K562 (cell line): ENCODE results near the gene QSOX2. TPM values are rescaled to one million over a fixed set of nuclear protein-coding genes. Genes with fewer than 3 reads are reported as not detected.

ENCODE experiments used
- ADNP ChIP-seq: fragments of 200-800 bp; sonication (Bioruptor generic); IDR thresholded peaks from 2 replicates; pipeline ENCODE4 v1.6.1; 2016; ENCODE audit warnings: missing genetic modification characterization, missing compliant biosample characterization
- CBFA2T2 ChIP-seq: fragments of 450-650 bp; conservative IDR thresholded peaks from 2 replicates; pipeline ENCODE4 v1.6.1; 2017; ENCODE audit warnings: mild to moderate bottlenecking
- DIDO1 ChIP-seq: fragments of 450-650 bp; IDR thresholded peaks from 2 replicates; pipeline ENCODE4 v1.6.1; 2016; ENCODE audit warnings: low read depth, missing biosample characterization, missing genetic modification characterization
- FOXJ3 ChIP-seq: sonication (generic); formaldehyde crosslinking; IDR thresholded peaks from 2 replicates; pipeline ENCODE4 v1.4.0; 2020; ENCODE audit warnings: mild to moderate bottlenecking, missing genetic modification reagents
- FOXP1 ChIP-seq: sonication (generic); formaldehyde crosslinking; IDR thresholded peaks from 2 replicates; pipeline ENCODE4 v1.8.0; 2022; ENCODE audit warnings: mild to moderate bottlenecking, missing genetic modification reagents
- POU5F1 ChIP-seq: fragments of 150-350 bp; IDR thresholded peaks from 2 replicates; pipeline ENCODE4 v1.6.1; 2014; ENCODE audit warnings: borderline replicate concordance, low read length, low read depth, mild to moderate bottlenecking; ENCODE audit not compliant: partially characterized antibody
- ZNF174 ChIP-seq: fragments of 250-450 bp; sonication (Bioruptor Pico); IDR thresholded peaks from 2 replicates; pipeline ENCODE4 v1.4.0; 2020; ENCODE audit warnings: mild to moderate bottlenecking
- ZNF75A ChIP-seq: fragments of 450-650 bp; formaldehyde crosslinking; IDR thresholded peaks from 2 replicates; pipeline ENCODE4 v1.4.0; 2020; ENCODE audit warnings: mild to moderate bottlenecking
- ZZZ3 ChIP-seq: fragments of 450-650 bp; IDR thresholded peaks from 2 replicates; pipeline ENCODE4 v1.6.1; 2016; ENCODE audit warnings: antibody characterized with exemption, mild to moderate bottlenecking, moderate library complexity
- polyA plus RNA-seq, 8 experiments: library from polyadenylated mRNA; depleted of rRNA in 4 of 8; stranded (reverse) in 5 of 8; unstranded in 3 of 8; fragments of >200 nt; fragmentation: Nextera tagmentation in 2 of 8; fragmentation: Illumina TruSeq in 1 of 8; extraction: Ambion mirVana in 2 of 8; extraction: Trizol in 1 of 8; gene quantifications; 2 replicates each; pipeline versions ENCODE4 v1.2.1 to v1.2.3, GENCODE V29; 2011 to 2014; ENCODE audit warnings: inconsistent platforms in 1 of 8, missing spikeins in 1 of 8
- total RNA-seq, 7 experiments: library from RNA; depleted of rRNA in 6 of 7; stranded (reverse); fragments of >200 nt in 6 of 7; fragmentation: Illumina TruSeq in 2 of 7; extraction: Trizol in 2 of 7; gene quantifications; 2 replicates each; pipeline versions ENCODE4 v1.2.1 to v1.2.3, GENCODE V29; 2011 to 2021; ENCODE audit warnings: low replicate concordance in 1 of 7
- TF ChIP-seq, protein P1 (sequence below), 2 experiments: IDR thresholded peaks; 2 replicates each; pipeline ENCODE4 v1.6.1; 2012; ENCODE audit warnings: improper control_type of control experiment in 2 of 2, low read depth in 2 of 2, low read length in 2 of 2, borderline replicate concordance in 1 of 2
- TF ChIP-seq, protein P2 (sequence below): fragments of 150-350 bp; IDR thresholded peaks from 2 replicates; pipeline ENCODE4 v1.6.1; 2014; ENCODE audit warnings: low read depth, mild to moderate bottlenecking, low read length, borderline replicate concordance
- TF ChIP-seq, protein P3 (sequence below): fragments of 450-650 bp; IDR thresholded peaks from 2 replicates; pipeline ENCODE4 v1.6.1; 2017; ENCODE audit warnings: antibody characterized with exemption

QSOX2 gene
- total and polyA plus RNA-seq, 9 of the 15 experiments (the other 6 are each of a cell fraction or from before 2014, with no cell fraction given), result 0.51 to 23.7 (median 12.7) TPM

DNA sequence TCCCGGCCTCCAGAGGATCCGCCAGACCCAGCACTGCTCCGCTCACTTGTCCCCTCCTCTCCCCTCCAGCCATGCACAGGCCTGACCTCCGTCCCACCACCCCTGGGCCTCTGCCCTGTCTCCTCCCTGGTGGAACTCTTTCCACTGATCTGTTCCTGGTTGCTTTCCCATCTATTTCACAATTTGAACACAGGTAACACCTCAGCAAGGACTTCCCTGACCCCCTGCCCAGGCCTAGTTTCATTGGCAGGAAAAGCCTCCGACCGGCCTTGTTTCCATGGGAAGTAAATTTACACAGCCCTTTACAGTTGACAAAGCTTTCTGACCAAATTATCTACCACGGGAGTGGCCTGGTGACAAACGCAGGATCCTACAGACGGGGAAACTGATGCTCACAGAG, 14.8 kb downstream of the QSOX2 start (continued):
- TF ChIP-seq, protein P1, sequence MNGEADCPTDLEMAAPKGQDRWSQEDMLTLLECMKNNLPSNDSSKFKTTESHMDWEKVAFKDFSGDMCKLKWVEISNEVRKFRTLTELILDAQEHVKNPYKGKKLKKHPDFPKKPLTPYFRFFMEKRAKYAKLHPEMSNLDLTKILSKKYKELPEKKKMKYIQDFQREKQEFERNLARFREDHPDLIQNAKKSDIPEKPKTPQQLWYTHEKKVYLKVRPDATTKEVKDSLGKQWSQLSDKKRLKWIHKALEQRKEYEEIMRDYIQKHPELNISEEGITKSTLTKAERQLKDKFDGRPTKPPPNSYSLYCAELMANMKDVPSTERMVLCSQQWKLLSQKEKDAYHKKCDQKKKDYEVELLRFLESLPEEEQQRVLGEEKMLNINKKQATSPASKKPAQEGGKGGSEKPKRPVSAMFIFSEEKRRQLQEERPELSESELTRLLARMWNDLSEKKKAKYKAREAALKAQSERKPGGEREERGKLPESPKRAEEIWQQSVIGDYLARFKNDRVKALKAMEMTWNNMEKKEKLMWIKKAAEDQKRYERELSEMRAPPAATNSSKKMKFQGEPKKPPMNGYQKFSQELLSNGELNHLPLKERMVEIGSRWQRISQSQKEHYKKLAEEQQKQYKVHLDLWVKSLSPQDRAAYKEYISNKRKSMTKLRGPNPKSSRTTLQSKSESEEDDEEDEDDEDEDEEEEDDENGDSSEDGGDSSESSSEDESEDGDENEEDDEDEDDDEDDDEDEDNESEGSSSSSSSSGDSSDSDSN (IDR thresholded peaks at IDR 0.05; ENCODE audit: borderline replicate concordance in 1 of 2, low read depth in 2 of 2, low read length in 2 of 2), result no peak
- TF ChIP-seq, protein P2, sequence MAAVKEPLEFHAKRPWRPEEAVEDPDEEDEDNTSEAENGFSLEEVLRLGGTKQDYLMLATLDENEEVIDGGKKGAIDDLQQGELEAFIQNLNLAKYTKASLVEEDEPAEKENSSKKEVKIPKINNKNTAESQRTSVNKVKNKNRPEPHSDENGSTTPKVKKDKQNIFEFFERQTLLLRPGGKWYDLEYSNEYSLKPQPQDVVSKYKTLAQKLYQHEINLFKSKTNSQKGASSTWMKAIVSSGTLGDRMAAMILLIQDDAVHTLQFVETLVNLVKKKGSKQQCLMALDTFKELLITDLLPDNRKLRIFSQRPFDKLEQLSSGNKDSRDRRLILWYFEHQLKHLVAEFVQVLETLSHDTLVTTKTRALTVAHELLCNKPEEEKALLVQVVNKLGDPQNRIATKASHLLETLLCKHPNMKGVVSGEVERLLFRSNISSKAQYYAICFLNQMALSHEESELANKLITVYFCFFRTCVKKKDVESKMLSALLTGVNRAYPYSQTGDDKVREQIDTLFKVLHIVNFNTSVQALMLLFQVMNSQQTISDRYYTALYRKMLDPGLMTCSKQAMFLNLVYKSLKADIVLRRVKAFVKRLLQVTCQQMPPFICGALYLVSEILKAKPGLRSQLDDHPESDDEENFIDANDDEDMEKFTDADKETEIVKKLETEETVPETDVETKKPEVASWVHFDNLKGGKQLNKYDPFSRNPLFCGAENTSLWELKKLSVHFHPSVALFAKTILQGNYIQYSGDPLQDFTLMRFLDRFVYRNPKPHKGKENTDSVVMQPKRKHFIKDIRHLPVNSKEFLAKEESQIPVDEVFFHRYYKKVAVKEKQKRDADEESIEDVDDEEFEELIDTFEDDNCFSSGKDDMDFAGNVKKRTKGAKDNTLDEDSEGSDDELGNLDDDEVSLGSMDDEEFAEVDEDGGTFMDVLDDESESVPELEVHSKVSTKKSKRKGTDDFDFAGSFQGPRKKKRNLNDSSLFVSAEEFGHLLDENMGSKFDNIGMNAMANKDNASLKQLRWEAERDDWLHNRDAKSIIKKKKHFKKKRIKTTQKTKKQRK, result no peak
- TF ChIP-seq ZNF75A (CRISPR knock-in tag), result no peak
- no peak for TF ChIP-seq ZNF174 (CRISPR knock-in tag)
- TF ChIP-seq FOXJ3, result no peak
- TF ChIP-seq POU5F1, result no peak
- TF ChIP-seq ZZZ3, result no peak
- TF ChIP-seq, protein P3, sequence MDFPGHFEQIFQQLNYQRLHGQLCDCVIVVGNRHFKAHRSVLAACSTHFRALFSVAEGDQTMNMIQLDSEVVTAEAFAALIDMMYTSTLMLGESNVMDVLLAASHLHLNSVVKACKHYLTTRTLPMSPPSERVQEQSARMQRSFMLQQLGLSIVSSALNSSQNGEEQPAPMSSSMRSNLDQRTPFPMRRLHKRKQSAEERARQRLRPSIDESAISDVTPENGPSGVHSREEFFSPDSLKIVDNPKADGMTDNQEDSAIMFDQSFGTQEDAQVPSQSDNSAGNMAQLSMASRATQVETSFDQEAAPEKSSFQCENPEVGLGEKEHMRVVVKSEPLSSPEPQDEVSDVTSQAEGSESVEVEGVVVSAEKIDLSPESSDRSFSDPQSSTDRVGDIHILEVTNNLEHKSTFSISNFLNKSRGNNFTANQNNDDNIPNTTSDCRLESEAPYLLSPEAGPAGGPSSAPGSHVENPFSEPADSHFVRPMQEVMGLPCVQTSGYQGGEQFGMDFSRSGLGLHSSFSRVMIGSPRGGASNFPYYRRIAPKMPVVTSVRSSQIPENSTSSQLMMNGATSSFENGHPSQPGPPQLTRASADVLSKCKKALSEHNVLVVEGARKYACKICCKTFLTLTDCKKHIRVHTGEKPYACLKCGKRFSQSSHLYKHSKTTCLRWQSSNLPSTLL, result no peak
- no peak for TF ChIP-seq DIDO1 (tag)
- TF ChIP-seq CBFA2T2, result no peak
- no peak for TF ChIP-seq FOXP1
- no peak for TF ChIP-seq ADNP
